GM18502 (cell line): ENCODE data around the gene PRICKLE1.

Experiments
- ATAC-seq: cut with Tn5 transposase; IDR thresholded peaks from one replicate; pipeline ENCODE4 v1.9.1; 2021; ENCODE audit warnings: mild to moderate bottlenecking; ENCODE audit not compliant: unreplicated experiment, poor library complexity

PRICKLE1 gene

DNA sequence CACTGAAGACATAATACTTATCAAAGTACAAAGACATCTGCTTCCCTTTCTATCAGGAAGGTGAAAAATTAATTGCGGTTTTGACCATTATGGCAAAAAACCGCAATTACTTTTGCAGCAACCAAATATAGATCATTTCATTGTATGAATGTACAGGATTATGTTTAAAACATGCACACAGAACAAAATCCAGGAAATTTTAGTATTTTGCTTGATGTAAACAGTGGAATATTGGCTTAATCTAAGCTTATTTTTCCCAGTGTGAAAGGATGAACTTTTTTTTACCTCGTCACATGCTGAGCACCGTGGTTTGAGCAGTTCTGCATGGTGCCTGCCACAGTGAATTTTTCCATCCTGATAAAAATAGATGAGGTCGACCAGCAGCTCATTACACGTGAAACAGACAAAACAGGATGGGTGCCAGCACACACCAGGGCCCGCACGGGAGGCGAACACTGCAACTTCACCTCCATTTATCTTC lies 121.2 kb downstream of the PRICKLE1 start:
- peak; percentile 26 for ATAC-seq

DNA sequence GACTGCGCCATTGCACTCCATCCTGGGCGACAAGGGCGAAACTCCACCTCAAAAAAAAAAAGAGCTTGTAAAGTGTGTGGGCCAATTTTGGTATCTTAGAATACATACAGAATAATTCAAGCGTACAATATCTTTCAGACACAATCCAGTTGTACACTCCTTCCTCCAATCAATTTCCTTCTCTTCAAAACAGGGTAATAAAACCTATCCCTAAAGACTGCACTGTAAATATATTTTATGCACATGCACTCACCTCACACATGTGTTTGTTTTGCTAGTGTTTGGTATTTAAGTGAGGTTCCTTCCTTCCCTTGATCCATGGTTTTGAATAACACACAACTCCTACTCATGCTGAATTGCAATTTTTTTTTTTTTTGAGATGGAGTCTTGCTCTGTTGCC lies 125.9 kb downstream of the PRICKLE1 start:
- no peak for ATAC-seq

DNA sequence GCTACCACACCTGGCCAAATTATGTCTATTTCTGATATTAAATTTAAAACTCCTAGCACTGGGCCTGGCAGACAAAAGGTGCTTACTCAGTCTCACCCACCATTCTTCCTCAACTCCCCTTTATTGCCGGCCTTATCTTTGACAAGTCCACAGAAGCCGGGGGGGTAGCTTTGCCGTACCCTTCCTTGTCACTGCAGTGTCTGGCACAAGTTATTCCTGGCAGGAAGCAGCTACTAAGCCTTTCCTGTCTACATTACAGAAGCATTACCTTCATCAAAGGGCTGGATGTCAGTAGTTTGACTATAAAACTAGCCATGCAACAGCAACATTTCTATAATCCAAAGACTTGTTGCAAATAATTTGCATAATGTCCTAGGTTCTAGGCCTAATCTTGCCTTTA lies 127.1 kb downstream of the PRICKLE1 start:
- ATAC-seq = no peak

DNA sequence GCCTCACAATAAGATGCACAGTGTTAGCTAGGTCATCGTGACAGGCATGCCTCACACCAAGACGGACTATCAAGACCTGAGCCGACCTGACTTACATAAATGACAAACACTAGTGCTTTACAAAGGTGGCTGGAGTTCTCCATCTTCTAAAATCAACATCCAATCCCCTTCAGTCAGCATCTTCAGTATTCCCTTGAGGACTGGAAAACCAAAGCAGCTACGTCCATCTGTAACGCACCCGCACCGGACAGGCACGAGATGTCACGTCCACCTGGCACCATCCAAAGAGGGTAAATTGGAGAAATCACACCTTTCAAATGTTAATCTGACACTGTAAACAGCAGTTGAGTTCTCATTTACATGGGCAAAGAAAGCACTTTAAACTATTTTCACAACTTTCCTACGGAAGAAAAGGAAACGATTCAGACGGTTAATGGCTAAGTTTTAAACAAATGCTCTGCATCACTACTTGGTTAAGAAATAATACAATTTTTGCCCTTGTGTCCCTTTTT lies 130.2 kb downstream of the PRICKLE1 start:
- ATAC-seq = no peak

DNA sequence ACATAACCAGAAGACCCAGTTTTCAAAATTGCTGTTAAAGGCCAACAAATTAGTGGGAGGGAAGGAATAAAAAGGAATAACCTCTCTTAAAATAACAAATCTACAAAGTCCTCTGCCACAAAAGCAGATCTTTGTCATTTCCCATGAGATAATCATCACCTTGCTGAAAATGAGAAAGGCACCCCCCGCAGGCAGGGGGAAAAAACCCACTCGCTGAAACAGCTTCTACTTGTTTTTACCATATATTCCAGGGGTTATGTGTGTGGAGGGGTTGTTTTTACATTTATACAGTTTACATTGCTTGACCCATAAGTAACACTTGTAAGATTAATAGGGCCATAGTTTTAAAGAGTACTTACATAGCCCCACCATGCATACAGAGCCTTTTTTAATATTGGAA lies 131.0 kb downstream of the PRICKLE1 start:
- no peak for ATAC-seq

DNA sequence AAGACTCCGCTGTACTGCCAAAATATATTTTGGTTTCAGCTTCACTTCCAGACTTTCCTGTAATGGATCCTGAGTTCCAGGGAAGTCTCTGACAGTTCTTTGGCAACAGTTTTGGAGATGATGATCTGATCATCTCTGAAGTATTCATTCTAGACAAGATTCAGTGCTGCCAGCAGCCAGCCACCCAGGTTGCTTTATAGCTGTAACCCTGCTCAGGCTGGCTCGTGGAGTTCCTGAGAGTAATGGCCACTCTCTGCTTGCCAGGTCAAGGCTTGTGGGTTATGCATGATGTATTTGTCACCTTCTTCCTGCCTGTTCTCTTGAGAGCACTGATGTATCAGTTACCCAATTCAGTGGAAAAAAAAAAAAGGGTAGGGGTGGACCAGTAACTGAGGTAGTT lies 139.3 kb downstream of the PRICKLE1 start:
- no peak for ATAC-seq

DNA sequence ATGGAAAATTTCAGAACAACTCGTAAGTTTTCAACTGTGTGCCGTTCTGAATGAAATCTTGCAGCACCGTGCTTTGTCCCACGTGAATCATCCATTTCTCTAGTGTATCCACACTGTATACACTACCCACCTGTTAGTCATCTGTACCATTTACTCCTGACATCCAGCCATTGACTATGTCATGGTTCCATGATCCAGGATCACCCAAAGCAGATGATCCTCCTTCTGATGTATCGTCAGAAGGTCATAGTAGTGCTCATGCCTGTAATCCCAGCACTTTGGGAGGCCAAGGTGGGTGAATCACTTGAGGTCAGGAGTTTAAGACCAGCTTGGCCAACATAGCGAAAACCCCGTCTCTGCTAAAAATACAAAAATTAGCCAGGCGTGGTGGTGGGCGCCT lies 140.7 kb downstream of the PRICKLE1 start:
- ATAC-seq = no peak

DNA sequence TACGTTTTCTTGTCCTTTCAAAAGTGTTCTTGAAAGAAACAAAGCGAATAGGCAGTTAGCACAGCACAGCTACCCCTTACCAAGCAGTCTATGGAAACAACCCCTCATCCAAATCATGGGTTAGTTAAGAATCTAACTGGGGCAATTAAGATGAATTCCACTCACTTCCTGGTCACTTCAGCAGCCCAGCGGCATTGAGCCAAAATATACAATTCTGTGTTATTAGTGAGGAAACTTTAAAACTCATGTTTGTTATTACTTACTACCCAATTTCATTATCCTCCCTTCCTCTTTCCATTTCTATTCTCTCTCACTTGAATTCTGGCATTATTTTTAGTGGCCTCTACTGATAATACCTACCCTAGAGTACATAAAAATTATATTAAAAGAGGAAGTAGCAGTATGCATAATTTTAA lies 142.2 kb downstream of the PRICKLE1 start:
- ATAC-seq = no peak

DNA sequence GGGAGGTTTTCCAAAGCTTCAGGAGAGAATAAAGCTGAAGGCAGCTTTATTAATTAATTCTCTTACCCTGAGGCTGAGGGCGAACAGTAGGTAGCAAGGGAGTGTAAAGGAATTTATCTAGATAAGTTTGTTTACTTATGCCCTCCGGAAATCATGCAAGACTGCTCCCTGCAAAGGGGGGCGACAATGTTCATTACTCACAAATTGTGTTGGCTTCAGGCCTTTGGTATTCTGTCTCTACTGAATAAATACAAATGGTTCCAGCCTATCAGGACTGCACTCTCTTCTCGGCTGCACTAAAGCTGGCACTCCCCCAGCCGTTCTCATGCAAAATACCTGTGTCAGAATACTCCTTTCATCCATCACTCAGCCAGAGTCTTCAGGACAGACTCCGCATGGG lies 142.8 kb downstream of the PRICKLE1 start:
- ATAC-seq = no peak

DNA sequence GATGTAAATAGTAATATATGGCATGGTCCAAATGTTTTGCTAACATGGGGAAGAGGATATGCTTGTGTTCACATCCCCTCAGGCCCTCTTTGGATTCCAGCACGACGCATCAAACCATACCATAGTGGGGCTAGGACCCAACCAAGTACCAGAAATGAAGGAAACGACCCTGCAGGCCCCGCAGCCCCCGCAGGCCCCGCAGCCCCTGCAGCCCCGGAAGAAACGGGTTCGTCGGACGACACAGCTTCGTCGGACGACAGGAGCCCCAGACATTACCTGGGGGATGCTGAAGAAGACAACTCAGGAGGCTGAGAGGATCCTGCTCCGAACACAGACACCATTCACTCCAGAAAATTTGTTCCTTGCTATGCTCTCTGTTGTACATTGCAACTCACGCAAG lies 143.7 kb downstream of the PRICKLE1 start:
- ATAC-seq = no peak

DNA sequence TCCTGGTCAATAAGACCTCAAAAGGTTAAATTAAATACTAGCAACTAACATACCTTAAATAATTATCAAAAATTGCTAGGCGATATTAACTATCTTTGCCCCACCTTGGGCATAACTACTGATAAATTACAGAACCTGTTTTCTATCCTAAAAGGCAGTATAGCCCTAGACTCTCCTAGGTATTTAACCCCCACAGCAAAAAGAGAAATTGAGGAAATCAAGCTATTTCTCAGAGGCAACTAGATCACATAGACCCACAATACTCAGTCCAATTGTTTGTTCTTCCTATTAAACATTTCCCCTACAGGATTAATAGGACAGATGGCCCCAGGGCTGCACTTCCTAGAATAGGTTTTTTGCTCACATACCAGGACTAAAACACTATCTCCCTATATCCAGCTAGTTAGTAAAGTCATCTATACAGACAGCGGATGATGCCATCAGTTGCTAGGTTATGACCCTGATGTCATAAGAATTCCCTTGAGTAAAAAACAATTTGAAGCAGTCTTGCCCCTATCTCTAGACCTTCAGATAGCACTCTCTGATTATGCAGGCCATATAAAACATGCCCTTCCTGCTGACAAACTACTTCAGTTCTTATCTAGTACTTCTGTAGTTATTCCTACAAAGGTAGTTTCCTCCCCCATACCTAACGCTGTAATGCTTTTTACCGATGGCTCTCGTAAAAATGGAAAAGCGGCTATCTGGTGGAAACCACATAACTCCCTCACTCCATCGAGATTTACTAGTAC lies 145.2 kb downstream of the PRICKLE1 start:
- no peak for ATAC-seq

DNA sequence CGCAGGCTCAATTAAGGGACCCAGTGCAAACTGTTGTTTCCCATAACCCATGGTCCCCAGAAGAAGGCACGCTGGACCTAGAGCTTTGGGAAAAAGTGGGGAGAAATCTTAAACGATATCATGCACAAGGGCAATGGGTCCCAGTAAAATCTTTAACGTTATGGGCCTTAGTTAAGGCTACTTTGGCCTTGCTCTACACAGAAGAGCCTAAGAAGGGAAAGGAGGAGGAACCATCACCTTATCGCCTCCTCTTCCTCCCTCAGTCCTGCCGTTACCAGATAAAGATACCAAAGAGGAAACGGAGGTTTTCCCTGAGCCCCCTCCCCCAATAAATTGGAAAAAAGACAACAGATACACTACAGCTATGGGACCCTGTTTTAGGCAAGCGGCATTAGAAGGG lies 146.7 kb downstream of the PRICKLE1 start:
- no peak for ATAC-seq

DNA sequence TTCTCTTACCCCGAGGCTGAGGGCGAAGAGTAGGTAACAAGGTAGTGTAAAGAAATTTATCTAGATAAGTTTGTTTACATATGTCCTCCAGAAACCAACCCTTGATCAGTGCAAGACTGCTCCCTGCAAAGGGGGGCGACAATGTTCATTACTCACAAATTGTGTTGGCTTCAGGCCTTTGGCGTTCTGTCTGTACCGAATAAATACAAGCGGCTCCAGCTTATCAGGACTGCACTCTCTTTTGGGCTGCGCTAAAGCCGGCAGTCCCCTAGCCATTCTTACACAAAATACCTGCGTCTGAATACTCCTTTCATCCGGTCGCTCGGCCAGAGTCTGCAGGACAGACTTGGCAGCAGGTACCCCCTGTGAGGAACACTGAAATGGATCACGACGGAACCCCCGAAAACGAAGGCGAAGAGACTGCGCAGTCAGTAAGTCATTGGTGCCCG lies 147.2 kb downstream of the PRICKLE1 start:
- ATAC-seq = no peak

DNA sequence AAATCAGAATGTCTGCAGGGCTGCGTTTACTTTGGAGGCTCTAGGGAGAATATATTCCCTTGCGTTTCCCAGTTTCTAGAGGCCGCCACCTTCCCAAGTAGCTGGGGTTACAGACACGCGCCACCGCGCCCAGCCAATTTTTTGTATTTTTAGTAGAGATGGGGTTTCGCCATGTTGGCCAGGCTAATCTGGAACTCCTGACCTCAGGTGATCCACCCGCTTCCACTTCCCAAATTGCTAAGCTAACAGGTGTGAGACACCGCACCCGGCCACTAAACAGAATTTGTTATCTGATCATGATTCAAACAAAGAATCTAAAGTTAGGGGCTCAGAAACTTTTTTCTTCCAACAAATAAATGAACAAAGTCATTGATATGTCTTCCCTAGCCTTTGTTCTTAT lies 148.9 kb downstream of the PRICKLE1 start:
- ATAC-seq = no peak

DNA sequence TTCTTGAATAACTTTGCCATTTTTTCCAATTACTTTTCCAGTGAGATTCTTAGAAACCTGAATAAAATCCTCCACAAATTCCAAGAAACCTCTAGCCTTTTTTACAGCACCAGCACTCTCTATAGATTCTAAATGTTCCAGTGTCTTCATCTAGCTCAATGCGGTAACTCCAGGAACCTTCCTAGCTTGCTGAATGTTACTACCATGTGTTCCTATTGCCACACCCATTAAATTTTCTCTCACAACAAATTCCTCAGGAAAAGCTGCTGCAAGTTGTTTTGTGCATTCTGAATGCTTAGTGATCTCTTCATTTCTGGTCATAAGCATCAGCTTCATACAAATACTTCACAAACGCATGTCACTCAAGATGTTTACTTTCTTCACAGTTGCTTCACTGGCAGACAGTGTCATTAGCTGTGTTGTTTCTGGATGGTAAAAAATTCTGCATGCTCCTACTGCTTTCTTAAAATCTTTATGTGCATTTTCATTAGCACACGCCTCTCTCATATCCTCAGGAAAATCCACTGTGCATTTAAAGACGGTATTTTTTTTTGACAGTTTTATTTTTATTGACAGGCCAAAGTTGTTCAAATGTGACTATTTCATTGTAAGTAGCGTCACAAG lies 156.9 kb downstream of the PRICKLE1 start:
- no peak for ATAC-seq

DNA sequence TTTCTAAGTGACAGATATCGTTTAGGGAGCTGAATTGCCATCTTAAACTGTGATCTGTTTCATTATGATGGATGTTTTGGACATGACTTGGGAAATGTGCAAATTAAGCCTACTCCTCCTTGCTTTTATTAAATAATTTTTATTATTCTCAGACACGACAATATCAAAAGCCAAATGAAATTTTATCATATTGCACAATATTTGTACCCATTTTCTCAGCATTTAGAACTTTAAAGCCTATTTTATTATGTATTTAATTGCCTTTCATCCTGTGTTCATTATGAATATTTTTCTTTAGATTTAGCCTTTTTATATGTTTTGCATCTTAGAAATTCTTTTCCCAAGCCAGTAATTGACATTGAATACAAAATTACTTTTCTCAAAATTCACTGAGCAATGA lies 160.7 kb downstream of the PRICKLE1 start:
- no peak for ATAC-seq

DNA sequence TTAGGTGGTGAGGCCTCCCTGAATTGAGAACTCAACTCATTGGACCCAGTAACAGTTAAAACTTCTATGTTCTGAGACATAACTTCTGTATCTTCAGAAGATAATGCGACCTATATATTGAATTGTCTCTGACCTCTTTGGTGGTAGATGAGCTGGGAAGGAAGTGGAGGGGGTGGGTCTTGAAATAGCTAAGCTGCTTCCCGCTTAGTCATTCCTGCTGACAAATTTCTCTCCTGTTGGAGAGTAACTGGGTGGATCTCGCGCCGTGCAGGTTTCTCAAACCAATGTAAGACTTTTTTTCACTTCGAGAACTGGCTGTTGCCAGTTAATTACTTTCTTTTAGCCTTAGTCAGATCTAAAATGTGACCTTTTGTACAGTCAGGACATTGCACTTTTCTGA lies 162.8 kb downstream of the PRICKLE1 start:
- ATAC-seq = no peak

DNA sequence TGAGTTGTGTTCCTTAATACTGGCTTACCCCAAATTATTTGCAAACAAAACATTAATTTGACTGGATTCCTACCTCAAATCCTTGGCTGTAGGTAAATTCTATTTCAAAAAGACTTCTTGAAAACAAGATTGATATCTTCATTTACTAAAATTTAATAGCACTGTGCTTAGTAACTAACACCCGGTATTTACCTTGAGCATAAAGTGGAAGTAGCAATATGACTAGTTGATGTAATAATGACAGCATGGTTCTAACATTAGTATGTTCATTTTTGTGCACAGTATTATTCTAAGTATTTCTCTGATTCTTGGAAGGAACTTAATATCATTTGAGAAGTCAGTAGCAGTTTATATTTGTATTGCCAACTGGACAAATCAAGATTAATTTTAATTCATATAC lies 166.8 kb downstream of the PRICKLE1 start:
- peak; percentile 67 for ATAC-seq

DNA sequence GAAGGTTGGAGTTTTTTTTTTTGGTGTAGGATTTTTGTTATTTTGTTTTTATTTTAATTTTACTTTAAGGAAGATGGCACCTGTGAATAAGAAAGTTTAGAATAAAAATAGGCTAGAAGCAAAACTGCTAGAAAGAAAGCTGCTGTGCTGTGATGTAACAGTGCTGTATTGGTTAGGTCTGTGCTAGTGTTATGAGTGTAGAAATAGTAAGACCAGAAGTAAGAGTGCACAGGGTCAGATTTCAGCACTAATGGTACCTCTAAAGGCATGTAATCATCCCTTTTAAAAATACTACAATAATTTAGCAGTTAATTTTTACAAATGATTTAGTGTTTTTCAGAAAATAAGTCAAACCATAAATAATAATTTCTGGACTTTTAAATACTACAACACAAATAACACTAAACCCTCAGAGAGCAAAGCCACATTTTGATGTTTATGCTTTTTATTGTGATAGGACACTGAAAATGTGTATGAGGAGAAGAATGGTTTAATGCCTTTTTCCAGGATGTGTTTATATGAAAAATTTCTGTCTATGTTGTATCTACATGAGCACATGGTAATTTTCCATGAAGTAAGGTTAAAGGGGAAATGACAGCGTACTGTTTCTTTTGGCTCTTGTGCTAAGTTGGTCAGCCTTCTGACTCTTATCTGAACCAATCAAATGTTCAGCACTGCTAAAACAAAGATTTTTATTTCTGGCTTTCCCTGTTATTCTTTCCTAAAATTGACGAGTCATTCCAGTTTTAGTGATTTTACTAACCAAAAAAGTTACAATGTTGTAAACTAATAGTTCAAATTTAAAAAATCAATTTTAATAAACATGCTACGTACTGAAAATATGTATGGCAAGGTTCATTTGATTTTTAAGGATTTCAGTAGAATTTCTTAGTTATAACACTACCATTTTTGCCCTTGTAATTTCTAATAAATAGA lies 167.4 kb downstream of the PRICKLE1 start:
- peak; percentile 98 for ATAC-seq

DNA sequence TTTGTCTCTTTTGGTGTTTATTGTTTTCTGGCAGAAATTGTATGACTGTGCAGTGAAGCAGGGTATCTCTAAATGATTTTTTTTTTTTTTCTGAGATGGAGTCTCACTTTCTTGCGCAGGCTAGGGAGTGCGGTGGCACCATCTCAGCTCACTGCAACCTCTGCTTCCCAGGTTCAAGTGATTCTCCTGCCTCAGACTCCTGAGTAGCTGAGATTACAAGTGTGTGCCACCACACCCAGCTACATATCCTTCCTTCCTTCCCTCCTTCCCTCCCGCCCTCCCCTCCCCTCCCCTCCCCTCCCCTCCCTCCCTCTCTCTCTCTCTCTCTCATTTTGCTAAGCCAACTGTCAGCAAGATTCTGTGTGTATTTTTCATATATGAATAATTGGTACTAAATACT lies 169.2 kb downstream of the PRICKLE1 start:
- ATAC-seq = no peak

DNA sequence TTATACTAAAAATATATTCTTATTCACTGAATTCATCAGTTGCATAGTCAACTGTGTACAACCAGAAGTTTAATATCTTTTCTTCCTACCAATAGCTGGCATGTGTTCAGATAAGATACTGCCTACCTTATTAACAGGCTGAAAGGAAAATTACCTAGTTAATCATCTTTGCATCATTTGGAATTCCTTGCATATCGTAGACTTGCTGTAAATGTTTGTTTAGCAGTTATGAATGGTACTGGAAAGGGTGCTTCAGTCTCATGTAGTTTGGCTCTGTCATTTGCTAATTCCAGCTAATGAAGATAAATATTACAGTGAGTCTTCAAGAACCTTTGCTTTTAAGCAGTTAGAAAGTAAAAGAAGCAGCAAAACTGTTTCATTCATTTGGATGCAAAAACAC lies 179.2 kb downstream of the PRICKLE1 start:
- no peak for ATAC-seq
